Neuronal stem cell (in vitro differentiated cells): ENCODE measurements around the gene KIF1A.

Experiments
- DNase-seq: peaks from one replicate; pipeline ENCODE4 v3.0.0-alpha.2; 2013; ENCODE audit warnings: low spot score
- H2AFZ ChIP-seq: one replicate; pipeline ENCODE4 v1.6.1; 2013; ENCODE audit warnings: mild to moderate bottlenecking, low read length, inconsistent platforms
- H2AK5ac ChIP-seq: 2 replicates; pipeline ENCODE4 v1.6.1; 2013; ENCODE audit warnings: low read depth, mild to moderate bottlenecking, inconsistent platforms, low read length, moderate library complexity, mixed read lengths
- H2BK120ac ChIP-seq: 2 replicates; pipeline ENCODE4 v1.6.1; 2013; ENCODE audit warnings: low read depth, mild to moderate bottlenecking, inconsistent platforms, low read length, moderate library complexity, mixed read lengths
- H2BK12ac ChIP-seq: one replicate; pipeline ENCODE4 v1.6.1; 2013; ENCODE audit warnings: low read length, inconsistent platforms
- H2BK15ac ChIP-seq: 2 replicates; pipeline ENCODE4 v1.6.1; 2013; ENCODE audit warnings: mild to moderate bottlenecking, low read length, inconsistent platforms, mixed read lengths
- H2BK5ac ChIP-seq: one replicate; pipeline ENCODE4 v1.6.1; 2013; ENCODE audit warnings: inconsistent platforms, mild to moderate bottlenecking, low read length, moderate library complexity
- H3K14ac ChIP-seq: one replicate; pipeline ENCODE4 v1.6.1; 2013; ENCODE audit warnings: low read length, inconsistent platforms
- H3K18ac ChIP-seq: 2 replicates; pipeline ENCODE4 v1.6.1; 2013; ENCODE audit warnings: low read length, inconsistent platforms
- H3K23ac ChIP-seq: 2 replicates; pipeline ENCODE4 v1.6.1; 2013; ENCODE audit warnings: low read depth, mild to moderate bottlenecking, mixed read lengths, low read length, inconsistent platforms; ENCODE audit not compliant: poor library complexity
- H3K27ac ChIP-seq: replicated peaks from 3 replicates; pipeline ENCODE4 v1.5.1; 2013; ENCODE audit warnings: low read length, inconsistent platforms
- H3K27me3 ChIP-seq, 3 experiments: 2 replicates each; pipeline ENCODE4 v1.6.1; 2013; ENCODE audit warnings: low read length in 3 of 3, mild to moderate bottlenecking in 2 of 3, inconsistent platforms in 1 of 3, low read depth in 1 of 3, mixed read lengths in 1 of 3, moderate library complexity in 1 of 3; ENCODE audit not compliant: control insufficient read depth in 3 of 3, insufficient read depth in 3 of 3
- H3K36me3 ChIP-seq, 2 donors: replicated peaks in 1 of 2; 2 replicates each; pipeline ENCODE4 v1.6.1; 2013; ENCODE audit warnings: low read length in 2 of 2; ENCODE audit not compliant: control insufficient read depth in 2 of 2, insufficient read depth in 2 of 2
- H3K4ac ChIP-seq: 2 replicates; pipeline ENCODE4 v1.6.1; 2013; ENCODE audit warnings: inconsistent platforms, mild to moderate bottlenecking, low read length, moderate library complexity
- H3K4me1 ChIP-seq, 2 donors: 1 replicate in 1 of 2; 2 replicates in 1 of 2; pipeline ENCODE4 v1.6.1; 2013; ENCODE audit warnings: low read length in 2 of 2, low read depth in 1 of 2; ENCODE audit not compliant: control insufficient read depth in 2 of 2, insufficient read depth in 1 of 2
- H3K4me2 ChIP-seq: one replicate; pipeline ENCODE4 v1.6.1; 2013; ENCODE audit warnings: mild to moderate bottlenecking, low read length, inconsistent platforms; ENCODE audit not compliant: insufficient read depth, poor library complexity, severe bottlenecking
- H3K4me3 ChIP-seq, 2 donors: 2 replicates each; pipeline ENCODE4 v1.5.1; 2013; ENCODE audit warnings: low read length in 2 of 2, mild to moderate bottlenecking in 2 of 2, inconsistent platforms in 1 of 2, moderate library complexity in 1 of 2
- H3K79me1 ChIP-seq: one replicate; pipeline ENCODE4 v1.6.1; 2013; ENCODE audit warnings: low read depth, mild to moderate bottlenecking, inconsistent platforms, low read length, moderate library complexity
- H3K9ac ChIP-seq: one replicate; pipeline ENCODE4 v1.6.1; 2013; ENCODE audit warnings: mild to moderate bottlenecking, low read depth, low read length, inconsistent platforms; ENCODE audit not compliant: poor library complexity
- H3K9me3 ChIP-seq, 2 donors: replicated peaks in 1 of 2; 2 replicates each; pipeline versions ENCODE3 to v1.6.1; 2013; ENCODE audit warnings: low read length in 2 of 2, mild to moderate bottlenecking in 2 of 2, inconsistent platforms in 1 of 2, low read depth in 1 of 2, mixed read lengths in 1 of 2, moderate library complexity in 1 of 2; ENCODE audit not compliant: control insufficient read depth in 2 of 2, insufficient read depth in 1 of 2
- H4K8ac ChIP-seq: one replicate; pipeline ENCODE4 v1.6.1; 2013; ENCODE audit warnings: low read depth, mild to moderate bottlenecking, inconsistent platforms, low read length, moderate library complexity
- H4K91ac ChIP-seq: one replicate; pipeline ENCODE4 v1.6.1; 2013; ENCODE audit warnings: low read length, low read depth, mild to moderate bottlenecking, inconsistent platforms; ENCODE audit not compliant: poor library complexity
- WGBS, 2 donors: extraction: QIAGEN DNeasy Blood & Tissue Kit; methylation state at CpG; one replicate each; pipeline ENCODE4 v1.1.7; 2013; ENCODE audit warnings: missing lambda C conversion rate in 2 of 2, mixed read lengths in 1 of 2; ENCODE audit not compliant: insufficient read length in 2 of 2, insufficient replicate concordance in 1 of 2; ENCODE audit errors: extremely low coverage in 2 of 2; 5-methylcytosine and 5-hydroxymethylcytosine counted together

The KIF1A gene

DNA sequence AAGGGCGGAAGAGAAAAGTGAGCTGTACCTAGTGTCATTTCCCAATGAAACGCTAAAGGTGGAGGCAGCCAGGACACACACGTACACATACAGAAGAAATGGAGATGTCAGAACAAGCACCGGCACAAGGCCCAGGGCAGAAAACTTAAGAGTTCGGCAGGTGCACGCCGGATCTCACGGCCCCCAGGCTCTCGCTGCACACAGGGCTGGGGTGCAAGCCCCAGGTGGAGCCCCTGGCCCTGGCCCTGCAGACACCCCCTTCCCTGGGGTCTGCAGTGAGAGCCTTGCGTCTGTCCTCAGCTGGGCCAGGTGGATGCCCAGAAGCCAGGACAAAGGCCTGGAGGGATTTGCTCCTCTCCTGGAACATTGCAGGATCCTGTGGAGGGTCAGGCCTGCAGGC lies 91.7 kb downstream of the KIF1A start:
- no CpG with 5 or more reads among the region's 10 CpGs for WGBS, 2 donors
- no peak for DNase-seq
- Histone ChIP-seq H3K4me3 (no peak overlapping the region), H3K4me2 (no peak overlapping the region), H2BK120ac (no peak overlapping the region), H3K27me3 (no peaks in the 10 kb centered on the region), H3K4me1 (no peaks in the 10 kb centered on the region), H3K79me1 (peaks cover 4% of the 10 kb centered on the region), H3K27ac (no peak overlapping the region), H2BK15ac (no peak overlapping the region), H4K8ac (no peak overlapping the region), H3K23ac (no peak overlapping the region), H2BK12ac (no peak overlapping the region), H3K18ac (no peak overlapping the region), H3K36me3 (peaks cover 16 to 24% of the 10 kb centered on the region in 2 donors), H4K91ac (no peak overlapping the region), H2AFZ (no peak overlapping the region), H3K4ac (no peak overlapping the region), H2BK5ac (no peak overlapping the region), H3K9ac (no peak overlapping the region), H3K9me3 (peaks cover 0 to 2% of the 10 kb centered on the region in 2 donors), H2AK5ac (no peak overlapping the region), H3K14ac (no peak overlapping the region)

DNA sequence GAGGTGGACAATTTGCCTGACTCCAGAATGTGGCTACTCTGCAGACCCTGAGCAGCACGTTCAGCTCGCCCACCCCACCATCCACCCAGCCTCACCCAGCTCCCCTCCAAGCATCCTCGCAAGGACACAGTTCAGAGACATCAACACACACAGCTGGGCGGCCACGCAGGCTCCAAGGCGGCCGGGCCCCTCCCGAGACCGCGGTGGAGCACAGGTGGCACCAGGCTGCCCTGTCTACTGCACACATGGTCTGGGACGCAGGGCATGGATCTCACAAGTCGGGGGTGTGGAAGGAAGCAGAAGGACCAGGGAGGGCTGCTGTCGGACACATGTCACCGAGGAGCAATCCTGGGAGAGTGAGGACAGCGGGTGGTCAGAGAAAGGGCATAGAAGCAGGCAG lies 92.1 kb downstream of the KIF1A start:
- peak overlapping the region; percentile 44 for H3K23ac ChIP-seq
- H3K27me3 ChIP-seq = no peaks in the 10 kb centered on the region
- no peak overlapping the region for H3K4me3 ChIP-seq
- H3K36me3 ChIP-seq = peaks cover 17 to 29% of the 10 kb centered on the region in 2 donors
- peak overlapping the region; percentile 95 for H3K14ac ChIP-seq
- H2AFZ ChIP-seq = no peak overlapping the region
- no peak overlapping the region for H3K9ac ChIP-seq
- no peak overlapping the region for H3K4ac ChIP-seq
- H2BK5ac ChIP-seq = no peak overlapping the region
- H4K8ac ChIP-seq = no peak overlapping the region
- no CpG with 5 or more reads among the region's 15 CpGs for WGBS, 2 donors
- no peak overlapping the region for H2BK12ac ChIP-seq
- DNase-seq = no peak
- H2BK15ac ChIP-seq = no peak overlapping the region
- H3K27ac ChIP-seq = no peak overlapping the region
- H4K91ac ChIP-seq = no peak overlapping the region
- H3K9me3 ChIP-seq = peaks cover 0 to 2% of the 10 kb centered on the region in 2 donors
- no peak overlapping the region for H3K4me2 ChIP-seq
- H3K79me1 ChIP-seq = peaks cover 7% of the 10 kb centered on the region
- H3K18ac ChIP-seq = no peak overlapping the region
- H2AK5ac ChIP-seq = no peak overlapping the region
- no peak overlapping the region for H2BK120ac ChIP-seq
- no peaks in the 10 kb centered on the region for H3K4me1 ChIP-seq

DNA sequence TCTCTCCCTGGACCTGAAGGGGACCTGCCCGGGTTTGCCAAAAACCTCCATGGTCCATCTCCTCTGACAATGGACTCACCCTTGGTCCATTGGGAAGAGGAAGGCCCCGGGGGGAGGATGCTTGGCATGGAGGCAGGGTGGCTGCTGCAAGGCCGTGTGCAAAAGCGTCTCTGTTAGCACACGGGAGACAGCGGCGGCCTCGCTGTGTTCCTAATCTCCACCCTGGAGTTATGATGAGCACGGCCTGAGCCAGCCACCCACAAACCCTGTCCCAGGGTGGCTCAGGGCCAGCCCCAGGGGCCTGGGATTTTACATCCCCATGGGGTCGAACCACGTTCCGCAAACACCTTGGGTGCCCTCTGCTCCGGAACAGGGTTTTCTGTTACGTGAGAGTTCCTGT lies 92.6 kb downstream of the KIF1A start:
- no CpG with 5 or more reads among the region's 14 CpGs for WGBS, 2 donors
- Histone ChIP-seq H3K4ac (no peak overlapping the region), H3K23ac (peak overlapping the region; percentile 44), H3K36me3 (peaks cover 17 to 31% of the 10 kb centered on the region in 2 donors), H3K9ac (no peak overlapping the region), H2BK5ac (no peak overlapping the region), H3K4me1 (no peaks in the 10 kb centered on the region), H2BK15ac (no peak overlapping the region), H3K4me2 (no peak overlapping the region), H2AFZ (no peak overlapping the region), H4K91ac (no peak overlapping the region), H3K27ac (no peak overlapping the region), H4K8ac (no peak overlapping the region), H2BK120ac (no peak overlapping the region), H3K14ac (no peak overlapping the region), H2BK12ac (no peak overlapping the region), H2AK5ac (no peak overlapping the region), H3K4me3 (no peak overlapping the region), H3K18ac (no peak overlapping the region), H3K79me1 (peaks cover 7% of the 10 kb centered on the region), H3K27me3 (no peaks in the 10 kb centered on the region), H3K9me3 (peaks cover 0 to 2% of the 10 kb centered on the region in 2 donors)
- DNase-seq = no peak

GRCh38 chr2:240726876-240727275 lies 93.1 kb downstream of the KIF1A start:
- Histone ChIP-seq H3K9me3 (peaks cover 0 to 2% of the 10 kb centered on the region in 2 donors), H2BK5ac (no peak overlapping the region), H3K4ac (no peak overlapping the region), H3K27ac (no peak overlapping the region), H4K91ac (no peak overlapping the region), H3K14ac (no peak overlapping the region), H3K4me1 (no peaks in the 10 kb centered on the region), H2BK15ac (no peak overlapping the region), H2AFZ (no peak overlapping the region), H2AK5ac (no peak overlapping the region), H2BK120ac (no peak overlapping the region), H2BK12ac (no peak overlapping the region), H3K9ac (no peak overlapping the region), H4K8ac (no peak overlapping the region), H3K79me1 (peaks cover 7% of the 10 kb centered on the region), H3K4me2 (no peak overlapping the region), H3K36me3 (peaks cover 20 to 37% of the 10 kb centered on the region in 2 donors), H3K4me3 (no peak overlapping the region), H3K27me3 (no peaks in the 10 kb centered on the region), H3K18ac (no peak overlapping the region), H3K23ac (no peak overlapping the region)
- no peak for DNase-seq
- no CpG with 5 or more reads among the region's 14 CpGs for WGBS, 2 donors
